ENCODE data around the gene RNASE11.

The RNASE11 gene

GRCh38 chr14:20608383-20609110 lies 20.7 kb upstream of the RNASE11 start:
- TF ChIP-seq ZNF433 (tag by site-specific recombination; IDR thresholded peaks at IDR 0.05; ENCODE audit: low read depth) (no peak), ZNF660 (tag by site-specific recombination; IDR thresholded peaks at IDR 0.05) (no peak), PRDM1 (tag by site-specific recombination; IDR thresholded peaks at IDR 0.05) (peak; percentile 89), ZNF366 (tag by site-specific recombination; conservative IDR thresholded peaks at IDR 0.05) (peak; percentile 60; the same call in 1 of the 2 replicates)
- peaks cover 4% of the 10 kb centered on the region; the same call in 1 of the 2 replicates for H3K4me1 ChIP-seq (ENCODE audit: control insufficient read depth, insufficient read depth, low read length)
- no peak overlapping the region for H3K27ac ChIP-seq (ENCODE audit: extremely low read depth, low read depth, low read length)
- H3K36me3 ChIP-seq (ENCODE audit: control insufficient read depth in 2 of 2, insufficient read depth in 1 of 2, low read length in 2 of 2) = no peaks in the 10 kb centered on the region
- H3K4me3 ChIP-seq (ENCODE audit: low read depth, low read length) = no peak overlapping the region
- ChIA-PET CTCF (interaction anchor here (0.6 to 3.0 kb wide), 18 partner anchors 8 to 283 kb away, joined by 3 to 28 read pairs (median 4); partner anchors contain the start of gene PARP2), POLR2A (interaction anchor here (0.5 to 1.3 kb wide), 3 partner anchors 49 to 266 kb away, joined by 3 to 4 read pairs (median 3); no protein-coding TSS in a partner anchor)
- H3K9me3 ChIP-seq (ENCODE audit: control insufficient read depth, insufficient read depth, low read depth, low read length) = no peaks in the 10 kb centered on the region

GRCh38 chr14:20607617-20608016 lies 19.8 kb upstream of the RNASE11 start:
- no peaks in the 10 kb centered on the region for H3K36me3 ChIP-seq (ENCODE audit: control insufficient read depth in 2 of 2, insufficient read depth in 1 of 2, low read length in 2 of 2)
- H3K4me1 ChIP-seq (ENCODE audit: control insufficient read depth, insufficient read depth, low read length) = peaks cover 4% of the 10 kb centered on the region; the same call in 1 of the 2 replicates
- ChIA-PET CTCF (interaction anchor here (0.5 to 2.8 kb wide), 14 partner anchors 51 to 651 kb away, joined by 3 to 18 read pairs (median 4); no protein-coding TSS in a partner anchor), POLR2A (interaction anchor here (1.3 kb wide), 1 partner anchor 192 kb away, joined by 3 read pairs; no protein-coding TSS in a partner anchor)
- H3K27ac ChIP-seq (ENCODE audit: extremely low read depth, low read depth, low read length) = no peak overlapping the region
- H3K4me3 ChIP-seq (ENCODE audit: low read depth, low read length) = no peak overlapping the region
- TF ChIP-seq PRDM4 (tag by site-specific recombination; IDR thresholded peaks at IDR 0.05) = no peak
- no peak for TF ChIP-seq ZNF10 (tag by site-specific recombination; IDR thresholded peaks at IDR 0.05)
- TF ChIP-seq ZBTB11 (tag by site-specific recombination; conservative IDR thresholded peaks at IDR 0.05; ENCODE audit: low read depth) = no peak
- TF ChIP-seq ZNF292 (tag by site-specific recombination; IDR thresholded peaks at IDR 0.05; ENCODE audit: borderline replicate concordance, low read depth) = no peak
- TF ChIP-seq ZNF544 (tag by site-specific recombination; IDR thresholded peaks at IDR 0.05) = no peak
- TF ChIP-seq KLF7 (tag by site-specific recombination; IDR thresholded peaks at IDR 0.05; ENCODE audit: borderline replicate concordance) = no peak
- no peak for TF ChIP-seq ZBTB26 (tag by site-specific recombination; optimal IDR thresholded peaks at IDR 0.05)
- TF ChIP-seq ZNF830 (tag by site-specific recombination; IDR thresholded peaks at IDR 0.05; ENCODE audit: low read depth) = no peak
- no peaks in the 10 kb centered on the region for H3K9me3 ChIP-seq (ENCODE audit: control insufficient read depth, insufficient read depth, low read depth, low read length)

- Histone ChIP-seq H3K36me3 (ENCODE audit: control insufficient read depth in 2 of 2, insufficient read depth in 1 of 2, low read length in 2 of 2) (no peaks in the 10 kb centered on the region), H3K9me3 (ENCODE audit: control insufficient read depth, insufficient read depth, low read depth, low read length) (no peaks in the 10 kb centered on the region), H3K4me3 (ENCODE audit: low read depth, low read length) (no peak overlapping the region), H3K4me1 (ENCODE audit: control insufficient read depth, insufficient read depth, low read length) (peaks cover 4% of the 10 kb centered on the region; the same call in 1 of the 2 replicates), H3K27ac (ENCODE audit: extremely low read depth, low read depth, low read length) (no peak overlapping the region)
- ChIA-PET CTCF (interaction anchor here (0.5 to 2.8 kb wide), 13 partner anchors 50 to 650 kb away, joined by 3 to 18 read pairs (median 4); partner anchors contain the start of genes APEX1 and OSGEP), POLR2A (interaction anchor here (1.3 kb wide), 1 partner anchor 191 kb away, joined by 3 read pairs; no protein-coding TSS in a partner anchor)
- TF ChIP-seq ZBTB8A (tag by site-specific recombination; IDR thresholded peaks at IDR 0.05) (no peak), ZNF248 (tag by site-specific recombination; IDR thresholded peaks at IDR 0.05) (no peak), ZEB2 (tag by site-specific recombination; IDR thresholded peaks at IDR 0.05) (no peak), KLF1 (tag by site-specific recombination; IDR thresholded peaks at IDR 0.05) (no peak), ZNF302 (tag by site-specific recombination; IDR thresholded peaks at IDR 0.05; ENCODE audit: low read depth) (no peak), GLIS2 (tag by site-specific recombination; IDR thresholded peaks at IDR 0.05) (no peak), ZNF184 (tag by site-specific recombination; IDR thresholded peaks at IDR 0.05) (no peak), ZNF146 (tag by site-specific recombination; IDR thresholded peaks at IDR 0.05) (no peak), ZNF501 (tag by site-specific recombination; IDR thresholded peaks at IDR 0.05) (no peak), ZNF544 (tag by site-specific recombination; IDR thresholded peaks at IDR 0.05) (no peak), BCL11B (tag by site-specific recombination; IDR thresholded peaks at IDR 0.05; ENCODE audit: low read depth) (no peak), ZNF571 (tag by site-specific recombination; IDR thresholded peaks at IDR 0.05) (no peak)
Measured at GRCh38 chr14:20606902-20607242, 19.1 kb upstream of the RNASE11 start.

Measured in HEK293 (cell line).